ENCODE results near the gene KIAA0825. TPM values are rescaled to one million over a fixed set of nuclear protein-coding genes. Genes with fewer than 3 reads are reported as not detected.

KIAA0825 gene
- total and polyA plus RNA-seq, 7 donors: 0.46 to 4.6 (median 3.3) TPM; not detected in 1

GRCh38 chr5:94461131-94461530 lies 157.3 kb downstream of the KIAA0825 start:
- Histone ChIP-seq H3K36me3 (no peaks in the 10 kb centered on the region), H3K27me3 (no peaks in the 10 kb centered on the region), H3K9me3 (no peaks in the 10 kb centered on the region), H3K4me1 (no peaks in the 10 kb centered on the region), H3K4me3 (no peak overlapping the region), H3K27ac (no peak overlapping the region)
- TF ChIP-seq POLR2A (IDR thresholded peaks at IDR 0.05) (no peak), POLR2AphosphoS5 (IDR thresholded peaks at IDR 0.05) (no peak), CTCF (IDR thresholded peaks at IDR 0.05) (no peak), EP300 (IDR thresholded peaks at IDR 0.05) (no peak)
- WGBS, 2 donors: 49 to 74% methylated on average over 4 of the region's 4 CpGs
- intact Hi-C loops (cut with DNase I): no loop called here
- DNase-seq: no peak

- no peak for TF ChIP-seq CTCF (IDR thresholded peaks at IDR 0.05)
- TF ChIP-seq POLR2AphosphoS5 (IDR thresholded peaks at IDR 0.05): no peak
- TF ChIP-seq POLR2A (IDR thresholded peaks at IDR 0.05): no peak
- TF ChIP-seq EP300 (IDR thresholded peaks at IDR 0.05): no peak
- Histone ChIP-seq H3K27me3 (no peaks in the 10 kb centered on the region), H3K4me3 (no peak overlapping the region), H3K9me3 (no peaks in the 10 kb centered on the region), H3K4me1 (no peaks in the 10 kb centered on the region), H3K27ac (no peak overlapping the region), H3K36me3 (no peaks in the 10 kb centered on the region)
- intact Hi-C loops (cut with DNase I): no loop called here
- no peak for DNase-seq
Observed at GRCh38 chr5:94459915-94460314, 158.5 kb downstream of the KIAA0825 start.

- Histone ChIP-seq H3K36me3 (no peaks in the 10 kb centered on the region), H3K4me3 (no peak overlapping the region), H3K9me3 (no peaks in the 10 kb centered on the region), H3K27ac (no peak overlapping the region), H3K4me1 (no peaks in the 10 kb centered on the region), H3K27me3 (no peaks in the 10 kb centered on the region)
- 94% methylated on average over 4 of the region's 4 CpGs for WGBS, 2 donors
- TF ChIP-seq EP300 (IDR thresholded peaks at IDR 0.05) (no peak), CTCF (IDR thresholded peaks at IDR 0.05) (no peak), POLR2A (IDR thresholded peaks at IDR 0.05) (no peak), POLR2AphosphoS5 (IDR thresholded peaks at IDR 0.05) (no peak)
- intact Hi-C loops (cut with DNase I): no loop called here
- no peak for DNase-seq
Observed at GRCh38 chr5:94457788-94458187, 160.6 kb downstream of the KIAA0825 start.

GRCh38 chr5:94445726-94446125 lies 172.7 kb downstream of the KIAA0825 start:
- Histone ChIP-seq H3K4me1 (no peaks in the 10 kb centered on the region), H3K9me3 (no peaks in the 10 kb centered on the region), H3K27ac (no peak overlapping the region), H3K27me3 (no peaks in the 10 kb centered on the region), H3K36me3 (no peaks in the 10 kb centered on the region), H3K4me3 (no peak overlapping the region)
- intact Hi-C loops (cut with DNase I): no loop called here
- DNase-seq: no peak
- 97 to 99% methylated on average over 2 of the region's 2 CpGs for WGBS, 2 donors
- TF ChIP-seq POLR2A (IDR thresholded peaks at IDR 0.05): no peak
- no peak for TF ChIP-seq EP300 (IDR thresholded peaks at IDR 0.05)
- TF ChIP-seq POLR2AphosphoS5 (IDR thresholded peaks at IDR 0.05): no peak
- no peak for TF ChIP-seq CTCF (IDR thresholded peaks at IDR 0.05)

GRCh38 chr5:94442991-94443390 lies 175.4 kb downstream of the KIAA0825 start:
- no peak for DNase-seq
- 88 to 91% methylated on average over 2 of the region's 2 CpGs for WGBS, 2 donors
- intact Hi-C loops (cut with DNase I): no loop called here

More at GRCh38 chr5:94442991-94443390, 175.4 kb downstream of the KIAA0825 start:
- Histone ChIP-seq H3K27me3 (no peaks in the 10 kb centered on the region), H3K9me3 (no peaks in the 10 kb centered on the region), H3K4me1 (no peaks in the 10 kb centered on the region), H3K27ac (no peak overlapping the region), H3K36me3 (peaks cover 0 to 18% (median 0%) of the 10 kb centered on the region in 4 donors), H3K4me3 (no peak overlapping the region)
- TF ChIP-seq CTCF (IDR thresholded peaks at IDR 0.05) (no peak), EP300 (IDR thresholded peaks at IDR 0.05) (no peak), POLR2AphosphoS5 (IDR thresholded peaks at IDR 0.05) (no peak), POLR2A (IDR thresholded peaks at IDR 0.05) (no peak)
